GM21381 (cell line): ENCODE measurements around the gene SYT1.

Experiments
- ATAC-seq: cut with Tn5 transposase; IDR thresholded peaks from one replicate; pipeline ENCODE4 v1.9.1; 2021; ENCODE audit warnings: mild to moderate bottlenecking, moderate library complexity; ENCODE audit not compliant: unreplicated experiment

SYT1 gene

GRCh38 chr12:79327465-79327864, 462.9 kb downstream of the SYT1 start:
- ATAC-seq: no peak

GRCh38 chr12:79329933-79330332, 465.4 kb downstream of the SYT1 start:
- no peak for ATAC-seq

- ATAC-seq: no peak
These were observed 467.3 kb downstream of the SYT1 start for GRCh38 chr12:79331870-79332269.

- no peak for ATAC-seq
These were observed 468.6 kb downstream of the SYT1 start for GRCh38 chr12:79333144-79333543.

GRCh38 chr12:79337662-79338290, 473.2 kb downstream of the SYT1 start:
- no peak for ATAC-seq

- peak; percentile 73 for ATAC-seq
These were observed 480.6 kb downstream of the SYT1 start for GRCh38 chr12:79344855-79345847.

GRCh38 chr12:79347866-79348265, 483.3 kb downstream of the SYT1 start:
- ATAC-seq: no peak

GRCh38 chr12:79351251-79351650, 486.7 kb downstream of the SYT1 start:
- no peak for ATAC-seq

GRCh38 chr12:79356216-79356615, 491.6 kb downstream of the SYT1 start:
- ATAC-seq: no peak

- ATAC-seq: no peak
These were observed 492.5 kb downstream of the SYT1 start for GRCh38 chr12:79357048-79357447.

- no peak for ATAC-seq
These were observed 494.2 kb downstream of the SYT1 start for GRCh38 chr12:79358716-79359300.

- ATAC-seq: no peak
These were observed 495.7 kb downstream of the SYT1 start for GRCh38 chr12:79360286-79360685.

GRCh38 chr12:79360936-79361335, 496.4 kb downstream of the SYT1 start:
- ATAC-seq: no peak

- ATAC-seq: no peak
These were observed 499.6 kb downstream of the SYT1 start for GRCh38 chr12:79364197-79364596.

GRCh38 chr12:79366374-79366773, 501.8 kb downstream of the SYT1 start:
- no peak for ATAC-seq

- no peak for ATAC-seq
These were observed 502.5 kb downstream of the SYT1 start for GRCh38 chr12:79367032-79367589.

GRCh38 chr12:79370021-79370420, 505.4 kb downstream of the SYT1 start:
- ATAC-seq: no peak

- ATAC-seq: no peak
These were observed 506.7 kb downstream of the SYT1 start for GRCh38 chr12:79371226-79371625.

- peak; percentile 79 for ATAC-seq
These were observed 509.4 kb downstream of the SYT1 start for GRCh38 chr12:79373896-79374499.

GRCh38 chr12:79374545-79374944, 510.0 kb downstream of the SYT1 start:
- ATAC-seq: no peak

- no peak for ATAC-seq
These were observed 510.5 kb downstream of the SYT1 start for GRCh38 chr12:79375050-79375449.
